Measurements from ENCODE around the gene SFMBT2.

The SFMBT2 gene

DNA sequence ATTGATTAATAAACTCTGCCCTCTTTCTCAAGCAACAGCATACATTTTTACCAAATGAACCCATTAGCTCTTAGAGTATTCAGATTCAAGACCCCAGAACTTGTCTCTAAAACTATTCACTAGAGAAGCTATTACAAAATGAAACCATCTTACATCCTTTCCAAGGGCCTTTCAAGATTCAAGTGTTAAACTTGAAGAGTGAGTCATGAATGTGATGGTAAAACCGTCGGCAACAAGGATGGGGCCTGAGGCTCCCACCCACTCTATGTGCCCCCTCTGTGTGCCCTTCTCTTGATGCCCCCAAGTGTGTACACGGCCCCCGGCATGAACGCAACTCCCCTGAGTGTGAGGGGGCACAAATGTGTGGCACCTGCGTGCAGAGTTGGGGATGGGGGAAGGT, 46.4 kb downstream of the SFMBT2 start:
- no peak for DNase-seq (ENCODE audit: low read depth)

DNA sequence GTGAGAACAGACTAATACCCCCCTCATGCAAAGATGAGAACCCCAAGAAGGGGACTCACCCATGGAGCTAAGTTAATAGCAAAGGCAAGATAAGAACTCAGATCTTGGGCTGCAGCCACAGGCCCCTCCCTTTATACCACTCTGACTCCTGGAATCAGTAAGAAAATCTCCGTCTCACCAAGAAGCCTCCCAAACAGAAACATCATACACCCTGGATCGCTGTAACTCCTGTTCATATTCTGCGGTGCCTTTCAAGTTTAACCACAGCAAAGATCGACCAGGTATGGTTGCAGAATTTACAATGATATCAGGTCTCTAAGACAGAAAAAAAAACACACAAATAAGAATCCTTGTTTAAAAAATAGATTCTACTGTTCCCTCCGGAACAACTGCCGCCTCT, 47.1 kb downstream of the SFMBT2 start:
- no peak for DNase-seq (ENCODE audit: low read depth)

DNA sequence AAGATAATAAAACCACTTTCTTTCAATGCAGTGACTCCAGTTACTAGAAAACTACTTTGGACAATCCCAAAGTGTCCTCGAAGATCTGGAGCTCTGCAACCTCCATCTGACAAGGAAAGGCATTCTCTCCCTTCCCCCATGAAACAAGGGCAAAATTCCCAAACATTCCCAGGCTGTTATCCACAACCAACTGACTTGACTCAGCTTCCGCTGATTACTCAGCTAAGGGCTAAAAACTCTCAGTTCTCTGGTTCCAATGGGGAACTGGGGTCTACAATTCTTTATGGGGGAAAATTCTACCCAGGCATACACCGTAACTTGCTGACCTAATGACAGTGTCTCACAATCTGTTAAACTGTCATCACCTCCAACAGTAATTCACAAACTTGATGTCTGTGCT, 48.4 kb downstream of the SFMBT2 start:
- DNase-seq (ENCODE audit: low read depth): no peak

DNA sequence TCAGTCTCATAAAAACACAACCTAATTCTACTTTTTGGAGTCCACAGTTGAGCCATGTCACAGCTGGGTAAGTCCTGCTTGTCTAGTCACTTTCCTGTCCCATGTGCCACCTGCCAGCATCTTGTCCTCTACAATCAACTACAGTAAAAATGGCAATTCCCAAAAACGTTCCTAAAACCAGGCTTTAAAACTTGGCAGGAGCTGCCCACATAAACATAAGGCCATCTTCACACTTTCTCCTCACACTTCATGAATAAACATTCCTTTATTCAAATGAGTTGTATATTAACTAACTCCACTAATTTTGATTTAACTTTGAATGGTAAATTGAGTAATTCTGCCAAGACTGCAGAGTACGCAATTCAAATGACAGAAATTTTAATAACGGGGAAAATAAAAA, 49.5 kb downstream of the SFMBT2 start:
- no peak for DNase-seq (ENCODE audit: low read depth)

DNA sequence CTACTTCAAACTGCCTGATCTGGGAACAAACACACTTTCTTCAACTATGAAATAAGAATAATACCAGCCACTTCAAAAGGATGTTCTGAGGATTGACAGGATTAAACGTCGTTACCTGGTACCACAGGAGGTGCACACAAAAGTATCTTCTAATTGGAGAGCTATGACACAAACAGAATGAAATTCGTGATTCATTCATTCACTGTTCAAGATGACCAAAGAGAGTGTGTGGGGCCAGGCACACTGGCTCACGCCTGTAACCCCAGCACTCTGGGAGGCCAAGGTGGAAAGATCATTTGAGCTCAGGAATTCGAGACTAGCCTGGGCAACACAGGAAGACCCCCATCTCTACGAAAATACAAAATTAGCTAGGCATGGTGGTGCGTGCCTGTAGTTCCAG, 50.9 kb downstream of the SFMBT2 start:
- DNase-seq (ENCODE audit: low read depth): no peak

DNA sequence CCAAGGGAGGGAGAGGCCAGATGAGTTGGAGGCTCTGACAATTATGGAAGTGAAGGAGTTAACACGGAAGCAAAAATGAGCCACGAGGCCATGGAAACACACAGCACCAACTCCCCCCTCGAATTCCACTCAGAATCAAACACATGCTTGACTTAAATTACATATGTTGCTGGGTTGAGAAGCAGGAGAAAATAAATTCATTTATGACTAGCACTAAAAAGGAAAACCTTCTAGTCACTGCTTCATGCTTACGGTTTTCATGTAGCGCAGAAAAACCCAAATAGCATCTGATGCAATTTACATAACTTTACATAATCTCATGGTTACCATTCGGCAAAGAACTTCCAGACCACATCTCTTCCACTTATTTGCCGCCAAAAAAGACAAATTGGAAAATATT, 51.5 kb downstream of the SFMBT2 start:
- DNase-seq (ENCODE audit: low read depth): no peak

DNA sequence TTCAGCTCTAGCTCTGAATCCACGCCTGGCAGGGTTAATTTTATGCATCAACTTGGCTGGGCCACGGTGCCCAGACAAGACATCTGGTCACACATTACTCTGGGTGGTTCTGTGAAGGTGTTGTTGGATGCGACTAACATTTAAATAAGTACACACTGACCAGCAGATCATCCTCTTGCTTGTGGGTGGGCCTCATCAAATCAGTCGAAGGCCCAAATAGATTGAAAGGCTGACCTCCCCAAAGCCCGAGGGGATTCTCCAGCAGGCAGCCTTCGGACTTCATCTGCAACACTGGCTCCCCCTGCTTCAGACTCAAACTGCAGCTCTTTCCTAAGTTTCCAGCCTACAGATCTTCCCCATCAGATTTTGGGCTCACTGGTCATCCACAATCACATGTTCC, 53.6 kb downstream of the SFMBT2 start:
- DNase-seq (ENCODE audit: low read depth): no peak

DNA sequence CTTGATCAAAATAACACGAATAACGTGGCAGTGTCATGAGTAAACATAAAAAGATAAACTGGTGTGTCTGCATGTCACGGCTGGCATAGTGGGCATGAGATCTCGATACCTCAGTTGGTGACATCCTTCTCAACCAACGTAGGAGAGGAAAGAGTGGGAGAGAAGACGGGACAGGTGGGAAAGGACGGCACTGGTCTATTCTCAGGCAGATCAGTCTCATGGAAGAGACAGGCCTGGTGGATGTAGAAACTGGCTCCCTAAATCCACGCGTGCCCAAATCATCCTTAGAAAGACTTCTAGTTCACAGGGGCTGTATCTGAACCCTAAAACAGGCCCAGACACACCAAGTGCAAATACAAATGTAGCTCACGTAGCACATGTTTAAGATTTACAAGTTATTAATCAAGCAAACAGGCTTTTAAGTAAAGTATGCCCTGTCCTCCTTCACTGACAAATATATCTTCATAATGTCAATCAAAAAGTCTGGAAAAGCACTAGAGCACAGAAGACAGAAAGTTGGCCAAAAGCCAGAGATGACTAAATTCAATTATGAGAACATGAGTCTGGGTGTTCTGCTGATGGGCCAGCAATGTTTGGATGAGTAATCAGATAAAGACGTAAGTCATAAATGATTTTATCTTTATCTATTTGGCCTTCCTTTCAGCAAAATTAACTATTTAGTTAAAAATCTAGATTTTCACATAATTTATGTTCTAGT, 56.3 kb downstream of the SFMBT2 start:
- no peak for DNase-seq (ENCODE audit: low read depth)

DNA sequence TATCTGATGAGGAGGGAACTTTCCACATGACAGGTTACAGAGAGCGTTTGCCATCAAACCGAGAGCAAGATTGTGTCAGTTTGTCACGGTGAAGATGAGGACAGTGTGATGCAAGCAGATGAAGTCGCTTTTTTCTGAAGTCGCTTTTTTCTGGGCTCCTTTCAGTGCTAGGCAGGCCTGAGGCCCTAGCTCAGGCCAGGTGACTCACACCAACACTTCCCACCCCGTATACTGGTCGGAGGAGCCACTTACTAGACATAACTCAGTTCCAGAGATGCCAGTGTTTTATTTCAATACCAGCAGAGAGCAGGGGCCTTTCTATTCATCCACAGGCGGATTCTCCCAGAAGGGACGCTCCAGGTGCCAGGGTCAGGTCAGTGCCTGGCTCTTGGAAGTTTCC, 58.9 kb downstream of the SFMBT2 start:
- DNase-seq (ENCODE audit: low read depth): no peak

DNA sequence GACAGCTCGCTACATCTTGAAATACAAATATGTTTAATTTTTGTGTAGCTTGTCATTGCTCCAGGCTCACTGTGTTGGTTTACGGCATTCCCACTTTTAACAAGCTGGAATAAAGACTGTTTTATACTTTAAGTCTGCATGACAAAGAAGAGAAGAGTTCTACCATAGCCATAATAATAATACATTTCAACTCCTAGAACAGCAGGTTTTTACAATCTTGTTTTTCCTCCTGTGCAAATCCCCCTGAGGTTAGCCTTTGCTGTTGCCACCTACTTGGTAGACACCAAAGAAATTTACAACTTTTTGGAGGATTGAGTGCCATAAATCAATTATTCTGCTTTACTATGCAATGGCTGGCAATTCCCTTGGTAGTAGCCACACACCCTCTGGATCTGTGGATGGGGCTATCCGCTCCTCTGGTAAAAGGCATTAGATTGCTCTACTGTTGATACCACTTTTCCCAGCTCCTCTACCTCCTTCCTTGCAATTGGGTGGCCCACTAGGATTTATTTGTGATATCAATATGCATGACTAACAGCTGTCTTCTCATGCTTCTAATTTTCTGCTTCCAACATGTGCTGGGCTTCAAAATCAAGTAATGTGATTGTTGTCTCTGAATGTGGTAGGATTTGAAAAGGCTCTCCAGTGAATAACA, 60.2 kb downstream of the SFMBT2 start:
- DNase-seq (ENCODE audit: low read depth): no peak

DNA sequence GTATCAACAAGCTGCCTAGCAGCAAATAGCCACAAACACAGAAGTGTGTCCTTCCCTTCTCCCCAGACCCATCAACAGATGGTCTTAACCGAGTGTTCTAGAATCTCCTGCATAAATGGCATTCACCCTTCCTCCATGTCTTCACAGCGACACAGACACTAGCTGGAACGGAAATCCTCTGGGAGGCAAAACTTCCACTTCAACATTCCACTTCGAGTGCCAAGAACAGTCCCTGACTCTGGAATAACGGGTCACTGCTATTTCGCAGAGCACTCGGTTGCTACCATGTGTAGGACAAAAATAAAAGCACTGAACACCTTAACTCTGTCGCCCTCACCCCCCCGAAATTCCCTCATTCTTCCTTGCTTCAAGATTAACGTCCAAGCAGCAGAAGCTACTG, 65.1 kb downstream of the SFMBT2 start:
- DNase-seq (ENCODE audit: low read depth): no peak

DNA sequence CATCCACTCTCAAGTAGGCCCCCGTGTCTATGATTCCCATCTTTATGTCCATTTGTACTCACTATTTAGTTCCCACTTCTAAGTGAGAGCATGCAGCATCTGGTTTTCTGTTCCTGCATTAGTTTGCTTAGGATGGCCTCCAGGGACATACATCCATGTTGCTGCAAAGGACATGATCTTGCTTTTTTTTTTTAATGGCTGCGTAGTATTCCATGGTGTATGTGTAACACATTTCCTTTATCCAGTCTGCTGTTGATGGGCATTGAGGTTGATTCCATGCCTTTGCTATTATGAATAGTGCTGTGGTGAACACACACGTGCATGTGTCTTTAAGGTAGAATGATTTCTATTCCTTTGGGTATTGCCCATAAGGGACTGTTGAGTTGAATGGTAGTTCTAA, 67.8 kb downstream of the SFMBT2 start:
- DNase-seq (ENCODE audit: low read depth): no peak

DNA sequence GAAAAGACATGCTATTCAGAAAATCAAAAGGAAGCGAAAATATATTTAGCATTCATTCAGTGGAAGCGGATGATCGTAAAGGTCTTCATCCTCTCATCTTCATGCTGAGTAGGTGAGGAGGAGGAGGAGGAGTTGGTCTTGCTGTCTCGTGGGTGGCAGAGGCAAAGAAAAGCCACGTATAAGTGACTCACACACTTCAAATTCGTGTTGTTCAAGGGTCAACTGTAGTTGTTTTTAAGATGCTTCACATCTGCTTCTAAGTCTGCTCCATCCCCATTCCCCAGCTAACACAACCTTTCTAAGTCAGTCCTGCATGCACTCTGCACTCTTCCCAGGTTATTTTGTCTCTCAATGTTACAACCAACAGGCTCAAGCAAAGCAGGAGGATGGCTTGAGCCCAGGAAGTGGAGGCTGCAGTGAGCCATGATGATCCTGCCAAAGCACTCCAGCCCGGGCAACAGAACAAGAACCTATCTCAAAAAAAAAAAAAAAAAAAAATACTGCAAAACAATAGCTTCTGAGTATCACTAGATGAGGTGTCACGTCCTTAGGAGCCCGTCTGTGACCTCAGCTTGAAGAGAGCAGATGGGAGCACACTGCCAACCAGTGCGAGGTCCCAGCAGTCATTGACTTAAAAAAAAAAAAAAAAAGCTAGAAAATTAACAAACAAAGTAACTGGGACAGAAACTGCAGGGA, 70.5 kb downstream of the SFMBT2 start:
- no peak for DNase-seq (ENCODE audit: low read depth)

DNA sequence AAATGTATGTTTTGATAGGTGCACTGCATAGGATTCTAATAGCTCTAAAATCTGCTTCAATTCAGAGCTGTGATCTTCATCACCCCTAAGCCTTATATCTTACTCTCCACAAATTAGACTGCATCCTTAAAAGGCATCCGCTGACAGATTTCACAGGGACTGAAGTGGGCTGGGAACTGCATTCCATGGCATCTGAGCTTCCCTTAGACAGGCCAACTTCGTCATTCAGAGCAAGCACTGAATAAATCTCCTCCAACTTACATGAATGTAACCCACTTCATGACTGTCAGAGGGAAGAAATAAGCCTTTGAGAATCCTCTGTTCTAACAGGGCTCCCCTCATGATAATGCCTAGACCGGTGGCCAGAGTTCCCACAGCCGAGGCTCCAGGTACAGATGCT, 71.3 kb downstream of the SFMBT2 start:
- no peak for DNase-seq (ENCODE audit: low read depth)

DNA sequence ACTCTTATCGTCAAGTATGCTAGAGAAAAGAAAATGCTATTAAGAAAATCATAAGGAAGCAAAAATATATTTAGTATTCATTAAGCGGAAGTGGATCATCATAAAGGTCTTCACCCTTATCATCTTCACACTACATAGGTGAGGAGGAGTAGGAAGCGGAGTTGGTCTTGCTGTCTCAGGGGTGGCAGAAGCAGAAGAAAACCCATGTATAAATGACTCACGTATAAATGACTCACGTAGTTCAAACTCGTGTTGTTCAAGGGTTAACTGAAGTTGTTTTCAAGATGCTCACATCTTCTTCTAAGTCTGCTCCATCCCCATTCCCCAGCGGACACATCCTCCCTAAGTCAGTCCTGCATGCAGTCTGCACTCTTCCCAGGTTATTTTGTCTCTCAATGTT, 72.4 kb downstream of the SFMBT2 start:
- DNase-seq (ENCODE audit: low read depth): no peak

DNA sequence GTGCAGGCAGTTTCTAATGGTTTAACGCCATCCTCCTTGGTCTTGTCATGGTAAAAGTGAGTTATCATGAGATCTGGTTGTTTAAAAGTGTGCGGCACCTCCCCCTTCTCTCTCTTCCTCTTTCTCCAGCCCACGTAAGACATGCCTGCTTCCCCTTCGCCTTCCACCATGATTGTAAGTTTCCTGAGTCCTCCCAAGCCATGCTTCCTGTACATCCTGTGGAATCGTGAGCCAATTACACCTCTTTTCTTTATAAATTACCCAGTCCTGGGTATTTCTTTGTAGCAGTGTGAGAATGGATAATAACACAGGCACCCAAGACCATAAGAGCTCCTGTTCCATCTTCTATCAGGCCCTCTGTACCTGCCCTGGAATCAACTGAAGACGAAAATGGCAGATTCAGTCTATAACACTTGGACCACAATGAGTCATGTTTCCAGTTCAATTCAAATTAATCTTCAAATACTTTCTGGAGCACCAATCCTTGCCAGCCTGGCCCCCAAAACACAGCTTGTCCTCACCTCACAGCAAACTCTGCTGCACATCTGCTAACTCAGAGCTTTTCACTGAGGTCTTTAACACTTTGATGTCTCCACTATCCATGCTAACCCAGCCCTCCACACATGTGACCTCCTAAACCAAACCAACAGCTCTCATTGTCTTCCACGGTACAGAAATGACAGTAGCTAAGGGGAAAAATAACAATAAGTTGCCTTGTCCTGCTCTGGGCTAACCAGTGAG, 73.2 kb downstream of the SFMBT2 start:
- DNase-seq (ENCODE audit: low read depth): no peak

DNA sequence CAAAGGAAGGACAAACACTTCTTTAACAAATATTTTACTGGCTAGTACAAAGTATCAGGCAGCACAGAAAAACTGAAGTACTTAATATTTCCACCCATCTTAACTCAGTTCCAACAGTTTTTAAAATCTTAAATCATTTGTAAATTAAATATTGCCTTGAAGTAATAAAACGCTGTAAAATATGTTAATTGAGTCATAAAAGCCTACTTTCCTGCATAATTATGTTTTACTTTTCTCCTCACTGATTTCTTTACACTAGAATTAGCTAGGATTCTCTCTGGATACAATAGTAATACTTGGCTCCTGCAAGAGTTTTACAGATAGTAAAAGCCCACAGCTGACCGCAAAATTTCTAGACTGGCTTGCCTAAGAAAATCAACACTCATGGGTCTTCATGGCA, 74.9 kb downstream of the SFMBT2 start:
- no peak for DNase-seq (ENCODE audit: low read depth)

DNA sequence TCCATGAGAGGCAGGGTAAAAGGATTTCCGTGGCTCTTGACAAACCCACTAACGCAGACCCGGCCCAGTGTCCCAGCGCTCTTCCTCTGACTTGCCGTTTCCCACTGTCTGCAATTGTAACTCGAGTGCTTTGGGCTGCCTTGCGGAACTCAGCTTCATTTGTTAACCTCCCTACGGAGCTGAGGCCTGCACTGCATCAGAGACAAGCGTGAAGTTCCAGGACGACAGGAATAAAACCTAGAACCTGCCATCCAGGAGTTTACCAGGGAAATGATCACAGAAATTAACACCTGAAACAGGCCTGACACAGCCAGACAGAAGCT, 76.2 kb downstream of the SFMBT2 start:
- no peak for DNase-seq (ENCODE audit: low read depth)

DNA sequence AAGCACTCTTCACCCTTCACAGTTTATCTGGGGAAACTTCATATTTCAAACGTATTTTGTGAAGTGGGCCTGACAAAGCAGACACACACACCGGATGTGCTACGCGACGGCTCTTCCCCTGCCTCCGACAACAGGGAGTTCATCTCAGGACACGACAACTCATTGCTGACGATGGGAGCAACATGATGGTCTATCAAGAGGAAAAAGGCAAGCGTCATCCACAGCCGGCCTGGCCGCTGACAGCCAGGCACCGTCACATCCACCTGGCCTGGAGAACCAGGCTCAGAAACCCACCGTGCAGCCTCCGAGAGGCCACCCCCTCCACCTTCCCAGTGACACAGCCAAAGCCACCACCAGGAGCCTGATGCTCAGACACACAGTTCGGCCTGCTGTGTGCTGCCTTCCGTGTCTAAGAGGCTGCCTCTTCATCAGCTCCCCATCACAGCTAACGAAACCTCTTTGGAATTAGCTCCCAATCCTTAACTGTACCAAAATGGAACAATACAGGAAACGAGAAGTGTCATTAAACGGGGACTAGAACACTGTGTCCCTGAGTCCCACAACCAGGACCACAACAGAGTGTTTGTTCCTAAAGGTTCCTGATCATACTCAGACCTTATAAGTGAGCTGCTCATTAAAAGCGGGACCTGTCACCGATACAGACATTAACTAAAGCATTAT, 76.7 kb downstream of the SFMBT2 start:
- no peak for DNase-seq (ENCODE audit: low read depth)

DNA sequence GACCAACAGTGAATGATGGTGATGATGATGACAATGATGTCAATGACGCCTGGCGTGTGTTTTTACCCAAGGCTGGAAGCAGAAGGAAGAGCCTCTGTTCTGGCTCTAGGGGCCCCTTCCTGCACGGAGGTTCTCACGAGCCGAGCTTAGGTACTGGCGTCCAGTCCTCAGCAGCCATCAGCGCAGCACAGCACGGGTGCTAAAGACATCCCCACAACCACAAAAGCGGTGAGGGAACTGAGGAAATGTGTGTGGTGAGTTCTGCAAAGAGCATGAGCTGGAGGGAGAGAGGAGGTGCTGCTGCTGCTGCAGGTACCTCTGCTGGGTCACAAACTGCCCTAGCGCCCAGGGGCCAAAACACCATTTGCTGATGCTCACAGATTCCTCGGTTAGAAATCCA, 81.6 kb downstream of the SFMBT2 start:
- no peak for DNase-seq (ENCODE audit: low read depth)

DNA sequence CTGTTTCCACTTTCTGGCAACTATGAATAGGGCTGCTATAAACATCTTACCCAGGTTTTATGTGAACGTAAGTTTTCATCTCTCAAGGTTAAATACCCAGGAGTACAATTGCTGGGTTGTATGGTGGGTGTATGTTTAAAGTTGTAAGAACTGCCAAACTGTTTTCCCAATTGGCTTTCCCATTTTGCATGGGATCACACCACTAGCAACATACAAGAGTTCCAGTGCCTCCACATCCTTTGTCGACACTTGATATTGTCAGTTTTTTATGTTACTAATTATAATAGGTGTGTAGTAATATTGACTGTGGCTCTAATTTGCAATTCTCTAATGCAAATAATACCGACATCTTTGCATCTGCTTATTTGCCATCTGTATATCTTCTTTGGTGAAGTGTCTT, 82.9 kb downstream of the SFMBT2 start:
- no peak for DNase-seq (ENCODE audit: low read depth)

DNA sequence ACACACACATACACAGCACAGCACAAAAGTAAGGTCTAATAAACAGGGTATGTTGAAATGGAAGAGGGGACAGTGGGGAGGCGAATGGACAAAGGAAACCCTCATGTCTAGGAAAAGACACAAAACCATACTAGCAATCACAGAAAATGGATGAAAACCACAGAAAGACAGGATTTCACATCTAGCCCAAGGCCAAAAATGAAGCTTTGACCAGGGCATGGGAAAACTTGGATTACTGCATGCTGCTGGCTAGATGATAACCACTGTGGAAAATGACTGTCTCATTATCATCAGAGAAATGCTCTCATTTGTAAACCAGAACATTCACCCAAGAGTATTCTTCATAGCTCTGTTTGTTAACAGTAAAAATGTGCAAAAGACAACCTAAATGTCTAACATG, 88.2 kb downstream of the SFMBT2 start:
- no peak for DNase-seq (ENCODE audit: low read depth)

Measured in stimulated activated CD8-positive, alpha-beta memory T cell treated with anti-CD3 and anti-CD28 coated beads, Interleukin-12 subunit alpha, Interleukin-12 subunit beta, amount 100 ng/mL, for 4 hours (primary cell).